ENCODE measurements around the gene C20orf144. TPM values are rescaled to one million over a fixed set of nuclear protein-coding genes. Genes with fewer than 3 reads are reported as not detected.
A peak's percentile ranks its signal among the peaks of the same experiment; 100 is the strongest.

C20orf144 gene
- total and polyA plus RNA-seq, 8 donors: 0.09 to 0.15 (median 0.12) TPM; not detected in 2

DNA sequence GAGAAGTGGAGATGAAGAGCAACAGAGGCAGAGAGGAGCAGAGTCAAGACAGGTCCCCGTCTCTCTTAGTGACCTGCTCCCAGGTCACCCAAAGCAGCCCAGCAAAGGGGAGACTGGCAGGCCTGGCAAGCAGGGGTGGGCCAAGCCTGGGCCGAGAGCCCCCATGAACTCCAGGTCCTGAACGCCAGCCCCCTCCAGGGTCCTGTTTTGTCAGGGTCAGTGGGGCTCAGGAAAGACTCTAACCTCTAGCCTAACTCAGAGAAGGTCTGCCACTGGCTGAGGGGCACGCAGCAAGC lies 10.9 kb downstream of the C20orf144 start:
- TF ChIP-seq, protein P1, sequence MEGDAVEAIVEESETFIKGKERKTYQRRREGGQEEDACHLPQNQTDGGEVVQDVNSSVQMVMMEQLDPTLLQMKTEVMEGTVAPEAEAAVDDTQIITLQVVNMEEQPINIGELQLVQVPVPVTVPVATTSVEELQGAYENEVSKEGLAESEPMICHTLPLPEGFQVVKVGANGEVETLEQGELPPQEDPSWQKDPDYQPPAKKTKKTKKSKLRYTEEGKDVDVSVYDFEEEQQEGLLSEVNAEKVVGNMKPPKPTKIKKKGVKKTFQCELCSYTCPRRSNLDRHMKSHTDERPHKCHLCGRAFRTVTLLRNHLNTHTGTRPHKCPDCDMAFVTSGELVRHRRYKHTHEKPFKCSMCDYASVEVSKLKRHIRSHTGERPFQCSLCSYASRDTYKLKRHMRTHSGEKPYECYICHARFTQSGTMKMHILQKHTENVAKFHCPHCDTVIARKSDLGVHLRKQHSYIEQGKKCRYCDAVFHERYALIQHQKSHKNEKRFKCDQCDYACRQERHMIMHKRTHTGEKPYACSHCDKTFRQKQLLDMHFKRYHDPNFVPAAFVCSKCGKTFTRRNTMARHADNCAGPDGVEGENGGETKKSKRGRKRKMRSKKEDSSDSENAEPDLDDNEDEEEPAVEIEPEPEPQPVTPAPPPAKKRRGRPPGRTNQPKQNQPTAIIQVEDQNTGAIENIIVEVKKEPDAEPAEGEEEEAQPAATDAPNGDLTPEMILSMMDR (IDR thresholded peaks at IDR 0.05): no peak
- Histone ChIP-seq H3K9me3 (no peaks in the 10 kb centered on the region), H3K27me3 (no peaks in the 10 kb centered on the region), H3K36me3 (no peaks in the 10 kb centered on the region), H3K4me1 (peaks cover 0 to 9% (median 0%) of the 10 kb centered on the region in 3 donors), H3K27ac (no peak overlapping the region), H3K4me3 (peak overlapping the region in 2 of 4 donors; percentile 72 to 73)
- FAIRE-seq (no peak), DNase-seq (peak in 1 of 6 donors; percentile 4), ATAC-seq (no peak)
- WGBS, 2 donors: 39 to 71% methylated on average over 4 of the region's 4 CpGs
- intact Hi-C loops (cut with DNase I): loop anchor here in 2 of 3 donors (5.0 to 10.0 kb wide), 2 partner anchors 132 to 221 kb away; no protein-coding TSS in a partner anchor

DNA sequence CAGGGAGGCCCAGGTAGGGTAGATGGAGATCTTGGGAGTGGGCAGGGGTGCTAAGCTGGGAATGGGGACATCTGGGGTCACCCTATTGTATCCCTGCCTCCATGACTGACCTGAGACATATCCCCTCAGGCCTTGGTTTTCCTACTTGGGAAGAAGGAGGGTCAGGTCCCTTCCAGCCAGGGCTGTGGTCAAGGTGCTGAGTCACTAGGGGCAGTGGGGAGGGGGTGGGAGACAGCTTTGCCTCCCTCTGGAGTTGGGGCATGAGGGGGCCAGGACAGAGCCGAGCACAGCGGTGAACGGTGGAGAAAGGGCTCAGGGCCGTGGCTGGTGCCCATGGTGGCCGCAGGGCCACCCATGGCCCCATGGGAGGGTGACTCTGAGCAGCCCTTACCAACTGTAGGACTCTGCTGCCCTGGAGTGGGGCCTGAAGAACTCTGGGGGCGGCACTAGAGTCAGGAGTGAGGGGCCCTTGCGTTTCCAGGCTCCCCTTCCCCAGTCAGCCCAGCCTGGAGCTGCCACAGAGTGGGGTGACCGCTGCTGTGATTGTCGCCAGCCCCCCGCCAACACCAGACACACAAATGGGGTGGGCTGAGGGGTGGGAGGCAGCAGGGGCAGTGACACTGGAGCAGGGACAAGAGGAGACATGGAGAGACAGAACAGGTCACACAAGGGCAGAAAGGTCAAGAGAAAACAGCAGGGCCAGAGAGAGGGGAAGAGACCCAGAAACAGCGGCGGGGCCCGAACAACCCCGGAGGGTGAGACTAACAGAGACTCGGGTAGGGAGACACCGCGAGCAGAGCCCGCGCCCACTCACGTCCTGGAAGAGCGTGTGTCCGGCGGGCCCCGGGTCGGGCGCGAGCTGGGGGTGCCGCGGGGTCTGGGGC lies 11.5 kb downstream of the C20orf144 start:
- FAIRE-seq (no peak), DNase-seq (peak in 1 of 6 donors; percentile 5), ATAC-seq (peak; percentile 7 to 23 (median 13))
- Histone ChIP-seq H3K36me3 (no peaks in the 10 kb centered on the region), H3K9me3 (no peaks in the 10 kb centered on the region), H3K4me3 (peak overlapping the region; percentile 58 to 73 (median 72)), H3K4me1 (peaks cover 0 to 9% (median 0%) of the 10 kb centered on the region in 3 donors), H3K27ac (peak overlapping the region in 3 of 4 donors; percentile 28 to 55 (median 52)), H3K27me3 (no peaks in the 10 kb centered on the region)
- 10 to 17% methylated on average over 15 to 29 of the region's 29 CpGs for WGBS, 2 donors
- intact Hi-C loops (cut with DNase I): loop anchor here in 2 of 3 donors (5.0 to 10.0 kb wide), 2 partner anchors 131 to 221 kb away; no protein-coding TSS in a partner anchor
- TF ChIP-seq, protein P1 (IDR thresholded peaks at IDR 0.05): no peak

DNA sequence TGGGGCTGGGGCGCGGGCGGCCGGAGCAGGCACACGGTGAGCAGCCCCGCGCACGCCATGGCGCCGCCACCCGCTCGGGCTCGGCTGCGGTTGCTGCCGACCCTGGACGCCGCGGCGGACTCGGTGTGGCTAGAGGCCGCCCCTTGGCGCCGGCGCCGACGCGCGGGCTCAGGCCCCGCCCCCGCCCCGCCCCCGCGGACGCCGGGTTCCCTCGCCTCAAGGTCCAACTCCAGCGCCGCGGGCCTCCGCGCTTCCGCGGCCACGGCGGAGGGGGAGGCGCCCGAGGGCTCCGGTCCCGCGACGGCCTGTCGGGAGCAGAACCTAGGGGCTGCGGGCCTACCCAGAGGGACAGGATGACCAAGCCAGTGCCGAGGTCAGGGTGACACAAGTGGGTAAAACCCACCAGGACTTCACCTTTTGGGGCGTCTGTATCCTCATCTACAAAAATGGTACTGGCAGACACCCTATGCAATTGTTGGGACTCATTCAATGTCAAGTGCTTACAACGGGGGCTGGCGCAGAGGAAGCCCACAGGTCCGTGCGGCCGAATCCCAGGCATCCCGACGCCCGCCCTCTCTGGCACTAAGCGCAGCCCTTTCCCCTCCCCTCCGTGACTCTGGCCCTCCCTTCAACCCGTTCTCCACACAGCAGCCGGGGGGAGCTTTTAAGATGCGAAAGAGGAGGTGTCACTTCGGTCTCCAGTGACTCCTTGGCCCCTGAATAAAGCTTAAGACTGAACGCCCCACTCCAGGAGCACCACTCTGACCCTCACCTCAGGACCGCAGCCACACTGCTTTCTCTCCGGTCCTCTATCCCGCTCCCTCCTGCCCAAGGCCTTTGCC lies 12.4 kb downstream of the C20orf144 start, which contains the start of gene NECAB3:
NECAB3 (minus strand) TSS at position 135 of the 842 bp plus-strand sequence; CDS start at position 59, 76 bp downstream.
- FAIRE-seq: no peak
- intact Hi-C loops (cut with DNase I): loop anchor here in 2 of 3 donors (5.0 to 10.0 kb wide), 2 partner anchors 130 to 222 kb away; no protein-coding TSS in a partner anchor

DNA sequence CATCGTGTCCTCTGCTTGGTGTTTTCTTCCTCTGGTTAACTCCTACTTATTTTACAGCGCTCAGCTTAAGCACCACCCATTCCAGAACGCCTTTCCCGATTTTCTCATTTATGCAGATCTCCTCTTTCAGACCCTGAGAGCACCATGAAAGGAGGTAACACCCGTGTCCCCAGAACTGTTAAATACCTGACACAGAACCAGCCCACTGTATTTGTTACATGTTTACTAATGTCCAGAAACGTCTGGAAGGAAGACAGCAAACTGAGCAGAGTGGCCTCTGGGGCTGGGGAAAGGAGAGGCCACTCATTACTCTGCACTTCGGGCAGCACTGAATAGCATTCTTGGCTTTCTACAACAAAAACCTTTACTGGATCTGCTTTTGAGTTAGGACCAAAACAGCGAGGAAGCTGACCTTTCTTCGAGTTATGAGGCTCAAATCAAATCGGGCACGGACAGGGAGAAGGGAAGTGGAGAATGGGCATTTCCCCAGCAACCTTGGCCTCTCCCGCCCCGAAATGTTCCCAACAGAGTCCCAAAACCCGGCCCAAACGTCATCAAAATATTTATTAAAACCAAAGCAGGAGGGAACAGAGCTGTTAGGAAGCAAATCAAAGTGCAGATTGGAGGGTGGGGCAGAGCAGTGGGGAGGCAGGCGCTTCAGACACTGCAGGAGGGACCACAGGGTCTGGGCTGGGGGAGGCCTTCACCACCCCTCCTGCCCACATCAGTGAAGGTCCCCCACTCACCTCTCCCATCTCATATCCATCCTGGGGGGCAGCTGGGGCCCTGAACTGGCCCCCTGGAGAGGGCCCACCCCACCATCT lies 13.2 kb downstream of the C20orf144 start:
- Histone ChIP-seq H3K27ac (peak overlapping the region in 2 of 4 donors; percentile 29 to 59), H3K4me1 (peaks cover 0 to 9% (median 0%) of the 10 kb centered on the region in 3 donors), H3K9me3 (no peaks in the 10 kb centered on the region), H3K36me3 (no peaks in the 10 kb centered on the region), H3K27me3 (no peaks in the 10 kb centered on the region), H3K4me3 (peak overlapping the region in 3 of 4 donors; percentile 71 to 73 (median 72))
- WGBS, 2 donors: 58 to 65% methylated on average over 16 of the region's 16 CpGs
- TF ChIP-seq, protein P1 (IDR thresholded peaks at IDR 0.05): no peak
- FAIRE-seq (no peak), DNase-seq (no peak), ATAC-seq (no peak)
- intact Hi-C loops (cut with DNase I): loop anchor here in 1 of 3 donors (10.0 kb wide), 1 partner anchor 129 kb away; no protein-coding TSS in a partner anchor

More for the DNA sequence above, 12.4 kb downstream of the C20orf144 start, which contains the start of gene NECAB3:
- peak within 1 kb of the TSS in 3 of 4 donors; percentile 45 to 59 (median 55) for H3K27ac ChIP-seq
- no peaks in the 10 kb centered on the region for H3K36me3 ChIP-seq
- peak; percentile 90 to 94 (median 92) for ATAC-seq
- no peaks in the 10 kb centered on the region for H3K9me3 ChIP-seq
- 6 to 7% methylated on average over 36 to 73 of the region's 73 CpGs for WGBS, 2 donors
- DNase-seq: peak; percentile 74 to 95 (median 88)
- TF ChIP-seq, protein P1 (IDR thresholded peaks at IDR 0.05): no peak
- peaks cover 0 to 9% (median 0%) of the 10 kb centered on the region in 3 donors for H3K4me1 ChIP-seq
- H3K4me3 ChIP-seq: peak within 1 kb of the TSS; percentile 58 to 73 (median 72)
- no peaks in the 10 kb centered on the region for H3K27me3 ChIP-seq
